Measurements from ENCODE around the gene CTF1.

The CTF1 gene

GRCh38 chr16:30922420-30922959 lies 26.1 kb downstream of the CTF1 start:
- H3K4me3 ChIP-seq (replicated peaks; ENCODE audit: low read depth, low read length), result peak overlapping the region; percentile 69
- DNase-seq (ENCODE audit: low read depth), result peak; percentile 100
- no peak for TF ChIP-seq CTCF (IDR thresholded peaks at IDR 0.05; ENCODE audit: low read length, missing control alignments)

GRCh38 chr16:30922960-30923535 lies 26.6 kb downstream of the CTF1 start:
- peak; percentile 100 for DNase-seq (ENCODE audit: low read depth)
- no peak for TF ChIP-seq CTCF (IDR thresholded peaks at IDR 0.05; ENCODE audit: low read length, missing control alignments)
- peak overlapping the region; percentile 69 for H3K4me3 ChIP-seq (replicated peaks; ENCODE audit: low read depth, low read length)

- TF ChIP-seq CTCF (IDR thresholded peaks at IDR 0.05; ENCODE audit: low read length, missing control alignments), result no peak
- H3K4me3 ChIP-seq (replicated peaks; ENCODE audit: low read depth, low read length), result peak within 1 kb of the TSS; percentile 69
- no peak for DNase-seq (ENCODE audit: low read depth)
Observed at GRCh38 chr16:30923554-30924075, 27.2 kb downstream of the CTF1 start, which contains the start of gene FBXL19. FBXL19 (plus strand) TSS chr16:30923572; CDS start chr16:30925755, 2,183 bp downstream.

GRCh38 chr16:30924076-30924912 lies 27.9 kb downstream of the CTF1 start:
- H3K4me3 ChIP-seq (replicated peaks; ENCODE audit: low read depth, low read length), result peak overlapping the region; percentile 69
- TF ChIP-seq CTCF (IDR thresholded peaks at IDR 0.05; ENCODE audit: low read length, missing control alignments), result no peak
- DNase-seq (ENCODE audit: low read depth), result no peak

- no peak for TF ChIP-seq CTCF (IDR thresholded peaks at IDR 0.05; ENCODE audit: low read length, missing control alignments)
- DNase-seq (ENCODE audit: low read depth), result no peak
- H3K4me3 ChIP-seq (replicated peaks; ENCODE audit: low read depth, low read length), result peak overlapping the region; percentile 69
Observed at GRCh38 chr16:30924913-30925631, 28.7 kb downstream of the CTF1 start.

- peak overlapping the region; percentile 69 for H3K4me3 ChIP-seq (replicated peaks; ENCODE audit: low read depth, low read length)
- TF ChIP-seq CTCF (IDR thresholded peaks at IDR 0.05; ENCODE audit: low read length, missing control alignments), result no peak
- DNase-seq (ENCODE audit: low read depth), result no peak
Observed at GRCh38 chr16:30925632-30925987, 29.2 kb downstream of the CTF1 start.
